LNCaP clone FGC (cell line): ENCODE measurements around the gene PLXNB3.

Experiments used
- DNase-seq: peaks from one replicate; pipeline ENCODE4 v3.0.0-alpha.2; 2011; ENCODE audit warnings: low read depth
- H3K4me3 ChIP-seq: 2 replicates; pipeline ENCODE4 v1.5.1; 2011; ENCODE audit warnings: mild to moderate bottlenecking, low read depth, low read length, control low read depth
- CTCF ChIP-seq: IDR thresholded peaks from 2 replicates; pipeline ENCODE4 v1.5.1; 2012; ENCODE audit warnings: mild to moderate bottlenecking; ENCODE audit not compliant: control insufficient read depth, insufficient read depth; ENCODE audit errors: extremely low read depth

Gene PLXNB3

GRCh38 chrX:153824348-153824747 lies 60.3 kb downstream of the PLXNB3 start:
- TF ChIP-seq CTCF: no peak

GRCh38 chrX:153825042-153825441 lies 61.0 kb downstream of the PLXNB3 start:
- TF ChIP-seq CTCF: no peak
- H3K4me3 ChIP-seq: no peak overlapping the region
- no peak for DNase-seq

More at GRCh38 chrX:153824348-153824747, 60.3 kb downstream of the PLXNB3 start:
- H3K4me3 ChIP-seq: no peak overlapping the region
- no peak for DNase-seq
